ENCODE measurements around the gene GABRE.

The GABRE gene, protein sequence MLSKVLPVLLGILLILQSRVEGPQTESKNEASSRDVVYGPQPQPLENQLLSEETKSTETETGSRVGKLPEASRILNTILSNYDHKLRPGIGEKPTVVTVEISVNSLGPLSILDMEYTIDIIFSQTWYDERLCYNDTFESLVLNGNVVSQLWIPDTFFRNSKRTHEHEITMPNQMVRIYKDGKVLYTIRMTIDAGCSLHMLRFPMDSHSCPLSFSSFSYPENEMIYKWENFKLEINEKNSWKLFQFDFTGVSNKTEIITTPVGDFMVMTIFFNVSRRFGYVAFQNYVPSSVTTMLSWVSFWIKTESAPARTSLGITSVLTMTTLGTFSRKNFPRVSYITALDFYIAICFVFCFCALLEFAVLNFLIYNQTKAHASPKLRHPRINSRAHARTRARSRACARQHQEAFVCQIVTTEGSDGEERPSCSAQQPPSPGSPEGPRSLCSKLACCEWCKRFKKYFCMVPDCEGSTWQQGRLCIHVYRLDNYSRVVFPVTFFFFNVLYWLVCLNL

DNA sequence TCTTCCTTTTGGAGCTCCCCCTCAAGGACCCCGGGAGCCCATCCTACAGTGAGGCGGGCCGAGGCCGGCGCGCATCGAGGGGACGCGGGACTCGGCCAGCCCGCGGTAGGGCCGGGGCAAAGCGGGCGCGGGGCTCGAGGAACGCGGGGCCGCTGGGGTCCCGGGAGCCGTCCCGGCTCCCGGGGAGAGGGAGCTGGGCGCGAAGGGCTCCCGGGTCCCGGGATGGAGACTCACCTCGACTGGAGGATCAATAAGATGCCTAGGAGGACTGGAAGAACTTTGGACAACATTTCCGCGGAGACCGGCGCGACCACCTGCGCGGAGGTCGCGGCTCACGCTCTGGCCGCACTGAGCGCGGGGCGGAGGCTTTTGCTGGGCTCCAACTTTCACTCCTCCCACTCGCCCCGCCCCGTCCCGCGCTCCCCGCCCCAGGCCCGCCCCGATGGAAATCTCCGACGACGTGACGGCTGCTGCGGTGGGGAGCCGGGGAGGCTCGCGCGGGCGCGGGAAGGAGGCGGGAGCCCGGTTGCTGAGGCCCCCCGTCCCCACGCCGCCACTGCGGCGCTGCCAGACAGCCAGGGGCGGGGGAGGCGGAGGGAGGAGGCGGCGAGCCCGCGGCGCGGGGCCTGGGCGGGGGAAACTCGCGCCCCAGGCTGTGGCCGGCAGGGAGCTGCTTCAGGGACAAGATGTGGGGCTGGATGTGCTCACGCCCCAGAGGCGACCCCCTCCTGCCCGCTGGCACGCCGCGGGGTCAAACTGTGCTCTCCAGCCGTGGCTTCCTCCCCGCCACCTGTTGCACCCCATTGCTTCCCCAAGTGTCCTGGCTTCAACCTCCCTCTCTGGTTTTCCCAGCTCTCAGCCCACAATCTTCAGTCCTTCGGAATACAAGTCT, at the start of gene GABRE:
GABRE (minus strand) TSS at position 341 of the 892 bp plus-strand sequence; CDS start at position 290, 51 bp downstream.
- peak; percentile 29 for DNase-seq (ENCODE audit: low read depth)

DNA sequence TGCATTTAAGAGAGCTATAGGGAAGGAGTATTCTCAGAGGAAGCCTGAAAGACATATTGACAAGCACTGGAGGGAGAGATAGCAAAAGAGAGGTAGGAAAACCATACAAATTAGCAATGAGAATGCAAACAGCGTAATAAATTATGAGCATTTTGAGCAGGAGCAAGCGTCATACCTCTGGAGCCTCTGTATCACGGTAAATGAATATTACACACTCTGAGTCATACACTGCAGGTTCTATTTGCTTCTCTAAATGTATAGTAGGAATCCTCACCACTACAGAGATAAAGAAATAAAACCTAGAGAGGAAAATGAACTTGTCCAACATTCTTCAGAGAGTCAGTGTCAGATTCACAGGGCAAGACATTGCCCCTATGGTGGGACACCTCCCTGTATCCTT, 46.4 kb upstream of the GABRE start:
- DNase-seq (ENCODE audit: low read depth): no peak

DNA sequence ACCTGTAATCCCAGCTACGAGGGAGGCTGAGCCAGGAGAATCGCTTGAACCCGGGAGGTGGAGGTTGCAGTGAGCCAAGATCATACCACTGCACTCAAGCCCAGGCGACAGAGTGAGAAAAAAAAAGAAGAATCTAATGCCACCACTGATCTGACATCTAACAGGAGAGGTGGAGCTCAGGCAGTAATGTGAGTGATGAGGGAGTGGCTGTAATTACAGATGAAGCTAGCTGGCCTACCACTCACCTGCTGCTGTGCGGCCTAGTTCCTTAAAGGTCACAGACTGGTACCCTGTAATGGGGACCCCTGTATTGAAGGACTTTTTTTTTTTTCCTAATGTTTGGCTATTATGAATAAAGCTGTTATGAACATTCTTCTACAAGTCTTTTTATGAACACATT, 25.3 kb upstream of the GABRE start:
- no peak for DNase-seq (ENCODE audit: low read depth)

- no peak for DNase-seq (ENCODE audit: low read depth)
Observed at GRCh38 chrX:151997539-151997938, 23.1 kb upstream of the GABRE start.

DNA sequence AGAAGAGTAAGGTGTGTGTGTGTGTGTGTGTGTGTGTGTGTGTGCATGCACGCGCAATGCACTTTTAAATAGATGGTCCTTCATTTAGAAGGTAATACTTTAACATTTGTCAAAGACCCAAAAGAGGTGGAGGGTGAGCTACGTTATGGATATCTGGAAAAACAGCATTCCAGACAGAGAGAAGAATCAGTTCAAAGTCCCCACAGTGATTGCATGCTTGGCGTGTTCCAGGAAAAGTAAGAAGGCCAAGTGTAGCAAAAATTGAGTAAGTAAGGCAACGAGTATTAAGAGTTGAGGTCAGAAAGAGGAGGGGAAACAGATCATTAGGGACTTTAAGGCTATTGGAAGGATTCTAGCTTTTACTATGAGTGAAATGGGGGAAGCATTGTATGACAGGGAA, 21.9 kb upstream of the GABRE start:
- no peak for DNase-seq (ENCODE audit: low read depth)

DNA sequence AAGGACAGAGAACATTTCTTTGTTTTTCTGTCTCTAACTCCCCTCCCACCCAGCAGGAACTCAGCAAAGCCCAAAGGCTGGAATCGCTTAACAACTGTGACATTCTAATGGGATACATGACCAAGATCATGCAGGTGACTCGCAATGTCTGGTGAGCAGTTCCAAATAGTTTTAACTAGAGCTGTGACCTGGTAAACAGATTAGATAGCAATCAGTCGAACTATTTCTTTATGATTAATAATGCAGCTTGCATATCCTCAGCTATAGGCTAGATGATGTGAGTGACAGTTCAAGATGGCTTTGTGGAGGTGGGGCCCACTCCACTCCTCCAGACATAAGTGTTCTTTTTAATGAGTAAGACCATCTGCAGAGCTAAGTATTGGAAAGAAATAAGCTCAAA, 20.0 kb upstream of the GABRE start:
- no peak for DNase-seq (ENCODE audit: low read depth)

- DNase-seq (ENCODE audit: low read depth): no peak
Observed at GRCh38 chrX:151988706-151989299, 14.3 kb upstream of the GABRE start.

GRCh38 chrX:151987108-151987507, 12.6 kb upstream of the GABRE start:
- no peak for DNase-seq (ENCODE audit: low read depth)

GRCh38 chrX:151985955-151986354, 11.5 kb upstream of the GABRE start:
- DNase-seq (ENCODE audit: low read depth): no peak

DNA sequence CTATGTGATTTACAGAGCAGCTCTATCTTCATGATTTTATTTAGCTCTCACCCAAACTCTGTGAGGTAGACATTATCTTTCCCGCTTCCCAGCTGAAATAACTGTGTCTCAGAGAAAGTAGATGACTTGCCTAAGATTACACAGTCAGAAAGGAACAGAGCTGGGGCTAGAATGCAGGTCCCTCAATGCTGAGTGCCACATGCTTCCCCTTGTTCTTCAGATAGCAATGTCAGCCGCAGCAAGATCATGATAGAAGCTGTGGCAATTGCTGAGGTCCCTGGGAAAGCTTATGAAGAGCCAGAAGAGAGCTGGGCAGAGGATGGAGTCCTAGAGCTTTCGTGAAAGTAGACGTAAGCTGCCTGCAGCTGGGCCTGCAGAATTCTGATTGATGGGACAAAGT, 11.1 kb upstream of the GABRE start:
- DNase-seq (ENCODE audit: low read depth): no peak

GRCh38 chrX:151984902-151985301, 10.4 kb upstream of the GABRE start:
- no peak for DNase-seq (ENCODE audit: low read depth)

- no peak for DNase-seq (ENCODE audit: low read depth)
Observed at GRCh38 chrX:151984328-151984727, 9.9 kb upstream of the GABRE start.

GRCh38 chrX:151983186-151983585, 8.7 kb upstream of the GABRE start:
- no peak for DNase-seq (ENCODE audit: low read depth)

DNA sequence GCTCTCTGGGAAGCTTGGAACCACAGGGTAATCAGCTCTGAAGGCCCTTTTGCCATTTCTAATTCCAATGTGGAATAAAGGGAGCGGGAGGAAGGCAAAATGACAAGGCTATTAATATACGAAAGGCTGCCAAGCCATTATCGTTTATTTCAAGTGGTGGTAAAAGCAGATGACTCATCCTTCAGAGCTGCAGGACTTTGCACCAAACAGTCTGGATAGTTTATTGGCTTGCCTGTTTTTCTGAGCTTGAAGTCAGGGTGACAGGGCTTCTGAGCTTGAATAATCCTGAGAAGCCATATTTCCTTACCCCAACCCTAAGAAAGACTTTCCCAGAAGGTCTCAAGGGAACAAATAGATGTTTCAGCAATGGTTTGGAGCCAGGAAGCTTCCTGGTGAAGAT, 7.7 kb upstream of the GABRE start:
- no peak for DNase-seq (ENCODE audit: low read depth)

GRCh38 chrX:151981129-151981528, 6.7 kb upstream of the GABRE start:
- no peak for DNase-seq (ENCODE audit: low read depth)

GRCh38 chrX:151977923-151978322, 3.4 kb upstream of the GABRE start:
- no peak for DNase-seq (ENCODE audit: low read depth)

GRCh38 chrX:151977009-151977408, 2.5 kb upstream of the GABRE start:
- DNase-seq (ENCODE audit: low read depth): no peak

GRCh38 chrX:151975736-151976275, 1.3 kb upstream of the GABRE start:
- no peak for DNase-seq (ENCODE audit: low read depth)

- DNase-seq (ENCODE audit: low read depth): no peak
Observed at GRCh38 chrX:151975228-151975593, 735 bp upstream of the GABRE start.

DNA sequence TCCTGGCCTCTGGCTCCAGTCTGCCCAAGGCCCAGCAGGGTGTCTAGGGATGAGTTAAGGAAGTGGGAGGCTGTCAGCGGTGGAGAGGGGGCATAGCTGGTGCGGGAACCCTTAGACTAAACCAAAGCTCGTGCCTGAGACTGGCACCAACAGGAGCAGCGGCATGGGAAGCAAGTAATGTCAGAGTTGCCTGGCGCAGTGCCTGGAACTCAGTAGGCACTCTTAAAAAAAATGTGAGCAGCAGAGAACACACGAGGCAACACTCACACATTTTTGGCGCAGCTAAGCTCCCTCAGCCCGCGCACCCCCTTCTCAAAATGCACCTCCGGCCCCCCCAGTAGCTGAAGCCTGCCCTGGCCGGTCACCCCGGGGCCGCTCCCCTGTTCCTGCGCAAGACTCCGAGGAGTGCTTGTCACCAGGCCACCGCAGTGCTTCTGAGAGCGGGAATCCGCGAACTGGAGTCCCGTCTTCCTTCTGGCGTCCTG, 583 bp downstream of the GABRE start:
- no peak for DNase-seq (ENCODE audit: low read depth)

DNA sequence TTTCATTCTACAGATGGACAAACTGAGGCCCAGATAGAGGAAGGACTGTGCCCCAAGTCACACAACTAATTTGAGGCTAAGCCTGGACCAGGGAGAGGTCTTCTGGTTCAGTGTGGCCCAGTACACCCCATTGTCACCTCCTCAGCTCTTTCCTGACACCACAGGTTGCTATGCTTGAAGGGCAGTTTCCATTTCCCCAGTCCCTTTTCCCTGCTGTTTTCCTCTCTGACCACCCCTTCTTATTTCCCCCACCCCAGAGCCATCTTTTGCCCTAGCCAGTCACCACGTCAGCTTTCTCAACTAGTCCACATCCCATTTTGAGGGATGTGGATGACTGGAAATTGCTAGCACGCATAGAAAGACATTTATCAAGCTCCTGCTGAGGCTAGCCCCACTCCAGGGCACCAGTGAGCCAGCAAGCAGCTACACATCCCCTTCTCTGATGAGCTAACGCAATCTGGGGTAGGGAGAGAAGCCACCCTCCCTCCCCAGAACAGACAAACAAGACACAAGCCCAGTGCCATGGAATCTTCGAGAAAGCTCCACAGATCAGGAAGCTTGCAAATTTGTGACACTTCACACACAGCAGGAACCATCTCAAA, 1.3 kb downstream of the GABRE start:
- no peak for DNase-seq (ENCODE audit: low read depth)

GRCh38 chrX:151970661-151971060, 3.8 kb downstream of the GABRE start:
- DNase-seq (ENCODE audit: low read depth): no peak

Measured in CMK (cell line).